HG03575 (cell line): Measurements from ENCODE around the gene TBC1D2.

Source experiments
- ATAC-seq: cut with Tn5 transposase; IDR thresholded peaks from one replicate; pipeline ENCODE4 v1.9.1; 2021; ENCODE audit not compliant: unreplicated experiment, insufficient number of reproducible peaks, low FRiP score; ENCODE audit errors: extremely low read depth

Gene TBC1D2

GRCh38 chr9:98247831-98248657 lies 7.4 kb downstream of the TBC1D2 start:
- ATAC-seq: no peak

GRCh38 chr9:98242426-98242825 lies 13.0 kb downstream of the TBC1D2 start:
- ATAC-seq: no peak

GRCh38 chr9:98241357-98242300 lies 13.8 kb downstream of the TBC1D2 start:
- no peak for ATAC-seq

- no peak for ATAC-seq
These were observed 15.0 kb downstream of the TBC1D2 start for GRCh38 chr9:98240475-98240874.

GRCh38 chr9:98236901-98237487 lies 18.5 kb downstream of the TBC1D2 start:
- ATAC-seq: no peak

GRCh38 chr9:98235126-98235525 lies 20.3 kb downstream of the TBC1D2 start:
- no peak for ATAC-seq

- no peak for ATAC-seq
These were observed 21.1 kb downstream of the TBC1D2 start for GRCh38 chr9:98234245-98234825.

- no peak for ATAC-seq
These were observed 22.5 kb downstream of the TBC1D2 start for GRCh38 chr9:98232926-98233325.

GRCh38 chr9:98231770-98232478 lies 23.5 kb downstream of the TBC1D2 start:
- ATAC-seq: no peak

GRCh38 chr9:98230789-98231188 lies 24.7 kb downstream of the TBC1D2 start:
- no peak for ATAC-seq

GRCh38 chr9:98230304-98230703 lies 25.1 kb downstream of the TBC1D2 start:
- ATAC-seq: no peak

- ATAC-seq: no peak
These were observed 25.8 kb downstream of the TBC1D2 start for GRCh38 chr9:98229620-98230019.

- no peak for ATAC-seq
These were observed 26.4 kb downstream of the TBC1D2 start for GRCh38 chr9:98229090-98229395.

GRCh38 chr9:98228392-98229089 lies 26.9 kb downstream of the TBC1D2 start:
- no peak for ATAC-seq

- ATAC-seq: no peak
These were observed 27.6 kb downstream of the TBC1D2 start for GRCh38 chr9:98227883-98228282.

GRCh38 chr9:98226957-98227356 lies 28.5 kb downstream of the TBC1D2 start:
- no peak for ATAC-seq

GRCh38 chr9:98226516-98226915 lies 28.9 kb downstream of the TBC1D2 start:
- no peak for ATAC-seq

GRCh38 chr9:98225015-98225442 lies 30.4 kb downstream of the TBC1D2 start:
- ATAC-seq: no peak
